Ishikawa (cell line): ENCODE results near the gene SLC2A6.

Experiments used
- CEBPB ChIP-seq: IDR thresholded peaks from 2 replicates; pipeline ENCODE4 v1.6.1; 2012
- CREB1 ChIP-seq: IDR thresholded peaks from 2 replicates; pipeline ENCODE4 v1.6.1; 2012; ENCODE audit warnings: low read depth
- EGR1 ChIP-seq: IDR thresholded peaks from 2 replicates; pipeline ENCODE4 v1.6.1; 2012
- EP300 ChIP-seq: IDR thresholded peaks from 2 replicates; pipeline ENCODE4 v1.6.1; 2012; ENCODE audit warnings: borderline replicate concordance
- FOXM1 ChIP-seq: IDR thresholded peaks from 2 replicates; pipeline ENCODE4 v1.6.1; 2012; ENCODE audit warnings: low read depth, borderline replicate concordance
- NFIC ChIP-seq: IDR thresholded peaks from 2 replicates; pipeline ENCODE4 v1.6.1; 2012
- RAD21 ChIP-seq: IDR thresholded peaks from 2 replicates; pipeline ENCODE4 v1.6.1; 2012; ENCODE audit warnings: low read depth
- TAF1 ChIP-seq: IDR thresholded peaks from 2 replicates; pipeline ENCODE4 v1.6.1; 2012; ENCODE audit warnings: low read depth, mild to moderate bottlenecking
- TCF12 ChIP-seq: IDR thresholded peaks from 2 replicates; pipeline ENCODE4 v1.6.1; 2012; ENCODE audit warnings: low read depth
- TEAD4 ChIP-seq: IDR thresholded peaks from 2 replicates; pipeline ENCODE4 v1.6.1; 2012
- YY1 ChIP-seq: IDR thresholded peaks from 2 replicates; pipeline ENCODE4 v1.6.1; 2012; ENCODE audit warnings: low read depth
- ZBTB7A ChIP-seq: IDR thresholded peaks from 2 replicates; pipeline ENCODE4 v1.6.1; 2012; ENCODE audit warnings: low read depth
- TF ChIP-seq, protein P1 (sequence below): IDR thresholded peaks from 2 replicates; pipeline ENCODE4 v1.6.1; 2012
- TF ChIP-seq, protein P2 (sequence below): IDR thresholded peaks from 2 replicates; pipeline ENCODE4 v1.6.1; 2012; ENCODE audit warnings: low read depth, mild to moderate bottlenecking
- TF ChIP-seq, protein P3 (sequence below): IDR thresholded peaks from 2 replicates; pipeline ENCODE4 v1.6.1; 2012

Gene SLC2A6

DNA sequence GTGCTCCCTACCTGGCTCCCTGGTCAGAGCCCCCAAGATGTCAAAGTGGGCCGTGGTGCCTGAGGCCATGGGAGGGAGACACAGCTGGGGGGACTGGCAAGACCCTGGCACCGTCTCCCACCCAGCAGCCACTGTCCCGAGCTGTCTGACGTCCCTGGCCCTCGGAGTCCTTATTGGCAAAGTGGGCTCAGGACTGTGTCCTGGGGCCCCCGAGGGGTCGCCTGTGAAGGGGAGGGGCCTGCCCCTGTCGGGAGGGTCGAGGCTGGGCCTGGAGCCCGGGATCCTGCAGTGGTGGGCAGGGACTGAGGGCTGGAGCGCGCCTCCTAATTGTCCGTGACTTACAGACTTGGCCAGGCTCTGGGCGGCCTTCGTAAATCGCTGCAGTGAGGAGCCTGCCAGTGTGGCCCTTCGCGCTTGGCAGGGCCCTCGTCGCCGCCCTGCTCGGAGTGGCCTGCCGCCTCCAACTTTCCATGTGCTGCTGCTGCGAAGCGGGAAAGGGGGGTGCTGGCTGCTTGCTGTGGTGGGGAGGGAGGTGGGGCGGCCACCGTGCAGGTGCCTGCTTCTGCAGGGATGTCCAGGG, 32.1 kb upstream of the SLC2A6 start:
- TF ChIP-seq CREB1 (no peak), RAD21 (no peak), NFIC (no peak), CEBPB (no peak), EGR1 (no peak), TAF1 (no peak), EP300 (no peak), ZBTB7A (no peak), YY1 (no peak), TEAD4 (no peak), TCF12 (no peak), FOXM1 (no peak)
- TF ChIP-seq, protein P1, sequence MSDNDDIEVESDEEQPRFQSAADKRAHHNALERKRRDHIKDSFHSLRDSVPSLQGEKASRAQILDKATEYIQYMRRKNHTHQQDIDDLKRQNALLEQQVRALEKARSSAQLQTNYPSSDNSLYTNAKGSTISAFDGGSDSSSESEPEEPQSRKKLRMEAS = no peak
- TF ChIP-seq, protein P2, sequence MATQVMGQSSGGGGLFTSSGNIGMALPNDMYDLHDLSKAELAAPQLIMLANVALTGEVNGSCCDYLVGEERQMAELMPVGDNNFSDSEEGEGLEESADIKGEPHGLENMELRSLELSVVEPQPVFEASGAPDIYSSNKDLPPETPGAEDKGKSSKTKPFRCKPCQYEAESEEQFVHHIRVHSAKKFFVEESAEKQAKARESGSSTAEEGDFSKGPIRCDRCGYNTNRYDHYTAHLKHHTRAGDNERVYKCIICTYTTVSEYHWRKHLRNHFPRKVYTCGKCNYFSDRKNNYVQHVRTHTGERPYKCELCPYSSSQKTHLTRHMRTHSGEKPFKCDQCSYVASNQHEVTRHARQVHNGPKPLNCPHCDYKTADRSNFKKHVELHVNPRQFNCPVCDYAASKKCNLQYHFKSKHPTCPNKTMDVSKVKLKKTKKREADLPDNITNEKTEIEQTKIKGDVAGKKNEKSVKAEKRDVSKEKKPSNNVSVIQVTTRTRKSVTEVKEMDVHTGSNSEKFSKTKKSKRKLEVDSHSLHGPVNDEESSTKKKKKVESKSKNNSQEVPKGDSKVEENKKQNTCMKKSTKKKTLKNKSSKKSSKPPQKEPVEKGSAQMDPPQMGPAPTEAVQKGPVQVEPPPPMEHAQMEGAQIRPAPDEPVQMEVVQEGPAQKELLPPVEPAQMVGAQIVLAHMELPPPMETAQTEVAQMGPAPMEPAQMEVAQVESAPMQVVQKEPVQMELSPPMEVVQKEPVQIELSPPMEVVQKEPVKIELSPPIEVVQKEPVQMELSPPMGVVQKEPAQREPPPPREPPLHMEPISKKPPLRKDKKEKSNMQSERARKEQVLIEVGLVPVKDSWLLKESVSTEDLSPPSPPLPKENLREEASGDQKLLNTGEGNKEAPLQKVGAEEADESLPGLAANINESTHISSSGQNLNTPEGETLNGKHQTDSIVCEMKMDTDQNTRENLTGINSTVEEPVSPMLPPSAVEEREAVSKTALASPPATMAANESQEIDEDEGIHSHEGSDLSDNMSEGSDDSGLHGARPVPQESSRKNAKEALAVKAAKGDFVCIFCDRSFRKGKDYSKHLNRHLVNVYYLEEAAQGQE = no peak
- TF ChIP-seq, protein P3, sequence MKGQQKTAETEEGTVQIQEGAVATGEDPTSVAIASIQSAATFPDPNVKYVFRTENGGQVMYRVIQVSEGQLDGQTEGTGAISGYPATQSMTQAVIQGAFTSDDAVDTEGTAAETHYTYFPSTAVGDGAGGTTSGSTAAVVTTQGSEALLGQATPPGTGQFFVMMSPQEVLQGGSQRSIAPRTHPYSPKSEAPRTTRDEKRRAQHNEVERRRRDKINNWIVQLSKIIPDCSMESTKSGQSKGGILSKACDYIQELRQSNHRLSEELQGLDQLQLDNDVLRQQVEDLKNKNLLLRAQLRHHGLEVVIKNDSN = no peak

DNA sequence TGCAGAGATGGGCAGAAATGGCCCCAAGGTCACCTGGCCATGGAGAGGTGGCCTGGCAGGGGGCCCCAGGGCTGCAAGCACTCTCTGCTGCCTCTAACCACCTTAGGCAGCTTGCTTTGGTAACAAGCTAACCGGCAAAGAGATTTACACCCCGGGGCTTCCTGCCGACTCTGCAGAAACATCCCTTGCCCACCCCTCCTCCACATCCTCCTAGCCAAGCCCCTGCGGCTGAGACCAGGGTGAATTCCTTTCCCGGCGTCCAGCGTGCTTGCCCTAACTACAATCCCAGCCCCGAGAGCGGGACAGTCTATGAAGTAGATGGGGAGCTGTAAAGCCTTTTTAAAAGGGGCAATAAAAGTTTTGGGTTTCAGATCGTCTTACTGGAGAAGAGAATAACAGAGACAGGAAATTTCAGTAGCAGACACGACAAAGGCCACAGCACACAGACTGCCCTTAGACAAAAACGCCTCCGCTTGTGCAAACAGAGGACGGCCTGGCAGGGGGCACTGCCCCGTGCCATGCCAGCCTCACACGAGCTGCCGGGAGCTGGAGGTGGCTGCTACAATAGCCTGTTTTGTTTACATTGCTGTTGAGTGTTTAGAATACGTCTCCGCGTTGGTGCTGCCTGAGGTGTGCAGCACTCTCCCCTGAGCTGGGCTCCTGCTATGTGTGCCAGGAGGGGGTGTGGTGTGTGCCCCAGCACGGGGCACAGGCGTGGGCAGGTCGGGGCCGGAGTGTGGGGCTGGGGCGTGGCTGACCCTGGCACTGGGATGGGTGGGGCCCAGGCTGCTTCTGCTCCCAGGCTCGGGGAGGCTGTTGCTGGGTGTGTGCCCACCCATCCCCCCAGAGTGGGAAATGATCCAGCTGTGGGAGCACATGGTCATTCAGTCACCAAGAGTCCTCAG, 30.5 kb upstream of the SLC2A6 start:
- TF ChIP-seq, protein P3 = no peak
- TF ChIP-seq, protein P1 = no peak
- TF ChIP-seq EGR1 (peak; percentile 57; the same call in 1 of the 2 replicates), FOXM1 (no peak), TEAD4 (no peak), NFIC (no peak), CEBPB (no peak)
- TF ChIP-seq, protein P2 = no peak

DNA sequence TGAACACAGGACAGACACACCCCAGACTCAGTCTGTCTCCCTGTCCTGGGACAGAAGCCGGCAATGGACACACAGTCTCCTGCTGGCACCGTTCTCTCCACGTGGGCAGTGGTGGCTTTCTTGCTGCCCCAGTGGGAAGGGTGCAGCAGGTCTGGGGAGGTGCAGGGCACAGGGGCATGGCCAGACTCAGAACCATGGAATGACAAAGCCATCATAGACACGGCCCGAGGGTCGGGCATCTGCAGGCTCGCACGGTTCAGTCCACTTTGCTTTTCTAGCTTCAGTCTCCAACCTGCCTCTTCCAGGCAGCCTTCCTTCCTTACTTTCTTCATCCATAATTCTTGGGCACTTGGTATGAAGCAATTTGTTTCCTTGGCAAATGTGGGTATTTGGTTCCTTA, 29.1 kb upstream of the SLC2A6 start:
- TF ChIP-seq NFIC (no peak), FOXM1 (no peak), TAF1 (no peak), ZBTB7A (no peak), YY1 (no peak), TEAD4 (no peak)
- TF ChIP-seq, protein P2 = no peak

DNA sequence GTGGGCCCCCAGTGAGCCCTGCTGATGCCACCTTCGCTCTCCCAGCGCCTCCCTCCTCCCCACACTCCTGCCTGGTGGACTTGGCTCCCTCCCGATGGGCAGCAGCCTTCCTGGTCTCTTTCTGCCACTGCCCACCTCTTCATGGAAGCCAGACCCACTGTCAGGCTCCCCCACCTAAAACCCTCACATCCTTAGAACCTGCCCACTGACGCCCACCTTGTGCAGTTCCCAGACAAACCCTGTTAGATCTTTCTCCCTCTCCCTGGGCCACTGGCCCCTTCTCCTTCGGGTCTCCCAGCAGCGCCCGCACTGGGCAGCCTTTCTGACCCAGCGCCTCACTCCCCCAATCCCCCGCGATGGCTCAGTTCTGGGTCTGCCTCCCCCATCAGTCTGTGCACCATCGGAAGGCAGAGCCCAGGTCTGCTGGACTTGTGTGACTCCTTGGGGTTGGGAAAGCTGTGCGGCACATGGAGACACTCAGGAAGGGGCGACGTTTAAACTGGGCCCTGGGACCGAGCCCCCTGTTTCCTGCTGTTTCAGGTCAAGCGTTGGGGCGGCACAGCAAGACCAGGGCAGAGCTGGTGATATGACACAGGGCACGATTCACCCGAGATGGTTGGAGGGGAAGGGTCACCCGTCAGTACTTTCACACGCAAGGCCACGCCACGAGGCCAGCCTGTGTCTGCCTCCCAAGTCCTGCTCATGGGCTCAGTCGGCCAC, 28.5 kb upstream of the SLC2A6 start:
- TF ChIP-seq TAF1 (no peak), CEBPB (no peak), NFIC (no peak), ZBTB7A (no peak), EP300 (no peak), YY1 (no peak), TCF12 (no peak), RAD21 (no peak), FOXM1 (no peak), EGR1 (no peak), TEAD4 (no peak), CREB1 (no peak)
- TF ChIP-seq, protein P1 = no peak
- TF ChIP-seq, protein P2 = no peak
- TF ChIP-seq, protein P3 = no peak
